Sigmoid colon (tissue), 7 donors: ENCODE data around the gene ANKRD45. TPM values are rescaled to one million over a fixed set of nuclear protein-coding genes. Genes with fewer than 3 reads are reported as not detected.

Experiments used
- DNase-seq: peaks from one replicate; pipeline ENCODE4 v3.0.0-alpha.2; 2019
- H3K27ac ChIP-seq, 4 donors: fragments of 200-600 bp; sonication (generic); one replicate each; pipeline ENCODE4 v1.5.1; 2016 to 2019; ENCODE audit warnings: mild to moderate bottlenecking in 1 of 4
- H3K27me3 ChIP-seq, 3 donors: fragments of 200-600 bp; sonication (generic); one replicate each; pipeline ENCODE4 v1.5.1; 2019; ENCODE audit warnings: mild to moderate bottlenecking in 1 of 3
- H3K36me3 ChIP-seq, 4 donors: fragments of 200-600 bp; sonication (generic); one replicate each; pipeline ENCODE4 v1.5.1; 2016 to 2019
- H3K4me1 ChIP-seq, 4 donors: fragments of 200-600 bp; sonication (generic); one replicate each; pipeline ENCODE4 v1.5.1; 2017 to 2019
- H3K4me3 ChIP-seq, 4 donors: fragments of 200-600 bp; sonication (generic); one replicate each; pipeline ENCODE4 v1.5.1; 2017 to 2019; ENCODE audit warnings: mild to moderate bottlenecking in 2 of 4, moderate library complexity in 1 of 4
- H3K9me3 ChIP-seq, 4 donors: fragments of 200-600 bp in 3 of 4; sonication (generic) in 3 of 4; one replicate each; pipeline versions ENCODE4 v1.5.1 to v1.6.1; 2013 to 2019
- CTCF ChIP-seq, 4 experiments: fragments of 450-650 bp in 3 of 4; fragments of 200-600 bp in 1 of 4; IDR thresholded peaks; one replicate each; pipeline ENCODE4 v1.5.1; 2016 to 2019; ENCODE audit warnings: antibody characterized with exemption in 4 of 4, mild to moderate bottlenecking in 3 of 4, moderate library complexity in 2 of 4
- EP300 ChIP-seq, 4 donors: sonication (generic); formaldehyde crosslinking; IDR thresholded peaks; one replicate each; pipeline ENCODE4 v1.6.1; 2017; ENCODE audit warnings: antibody characterized with exemption in 4 of 4
- POLR2A ChIP-seq, 2 donors: fragments of 450-650 bp; IDR thresholded peaks; one replicate each; pipeline ENCODE4 v1.6.1; 2016; ENCODE audit warnings: antibody characterized with exemption in 2 of 2, mild to moderate bottlenecking in 2 of 2, moderate library complexity in 2 of 2
- POLR2AphosphoS5 ChIP-seq, 4 donors: sonication (generic); formaldehyde crosslinking; IDR thresholded peaks; one replicate each; pipeline ENCODE4 v1.6.1; 2017; ENCODE audit warnings: antibody characterized with exemption in 4 of 4
- WGBS, 2 donors: extraction: QIAGEN DNeasy Blood & Tissue Kit; methylation state at CpG; one replicate each; pipeline ENCODE4 v1.1.7; 2013; 5-methylcytosine and 5-hydroxymethylcytosine counted together
- intact Hi-C: fragments of 100-400 bp; cut with DNase I; formaldehyde crosslinking; loops from one replicate; pipeline ENCODE4 v1.15.1; 2023
- polyA plus RNA-seq, 3 donors: library from polyadenylated mRNA; stranded (reverse); fragments of 200-250 nt; gene quantifications; one replicate each; pipeline ENCODE4 v1.2.3, GENCODE V29; 2013
- total RNA-seq, 4 donors: library from RNA; depleted of rRNA; stranded (reverse); fragments of >200 nt; gene quantifications; one replicate each; pipeline ENCODE4 v1.1.0, GENCODE V29; 2016
- donor health status: healthy with polysubstance abuse.
- donor health status: Bipolar disorder and iron deficiency.
- donor health status: healthy.

The ANKRD45 gene
- total and polyA plus RNA-seq, 7 donors: 0.27 to 0.92 (median 0.41) TPM; not detected in 2

GRCh38 chr1:173561263-173561662, 108.4 kb downstream of the ANKRD45 start:
- intact Hi-C loops: no loop called here
- no peak for TF ChIP-seq CTCF (IDR thresholded peaks at IDR 0.05)
- no peak for TF ChIP-seq POLR2AphosphoS5 (IDR thresholded peaks at IDR 0.05)
- TF ChIP-seq EP300 (IDR thresholded peaks at IDR 0.05): no peak
- no peak for TF ChIP-seq POLR2A (IDR thresholded peaks at IDR 0.05)
- WGBS, 2 donors: 76 to 83% methylated on average over 1 of the region's 1 CpG

GRCh38 chr1:173560285-173560880, 109.3 kb downstream of the ANKRD45 start:
- H3K4me1 ChIP-seq: no peaks in the 10 kb centered on the region
- H3K36me3 ChIP-seq: no peaks in the 10 kb centered on the region
- H3K27ac ChIP-seq: no peak overlapping the region
- TF ChIP-seq EP300 (IDR thresholded peaks at IDR 0.05) (no peak), POLR2A (IDR thresholded peaks at IDR 0.05) (no peak)
- no peaks in the 10 kb centered on the region for H3K9me3 ChIP-seq
- H3K4me3 ChIP-seq: no peak overlapping the region
- intact Hi-C loops: no loop called here
- no peak for DNase-seq
- no peaks in the 10 kb centered on the region for H3K27me3 ChIP-seq
- WGBS, 2 donors: 85 to 90% methylated on average over 3 of the region's 3 CpGs

More at GRCh38 chr1:173561263-173561662, 108.4 kb downstream of the ANKRD45 start:
- DNase-seq: no peak
- H3K27me3 ChIP-seq: no peaks in the 10 kb centered on the region
- H3K4me3 ChIP-seq: no peak overlapping the region
- H3K9me3 ChIP-seq: no peaks in the 10 kb centered on the region
- no peaks in the 10 kb centered on the region for H3K36me3 ChIP-seq
- no peaks in the 10 kb centered on the region for H3K4me1 ChIP-seq
- H3K27ac ChIP-seq: no peak overlapping the region

Other genes with a start within 250 kb of the ANKRD45 start
- 100 to 1,000 TPM; 128 to 205 (median 183) TPM for gene PRDX6, start 192.5 kb downstream of the ANKRD45 start, total RNA-seq
- gene PRDX6, start 192.5 kb downstream of the ANKRD45 start, polyA plus RNA-seq: 100 to 1,000 TPM; 292 to 804 (median 561) TPM
- not detected for gene SLC9C2, start 66.8 kb downstream of the ANKRD45 start, total RNA-seq
- gene SLC9C2, start 66.8 kb downstream of the ANKRD45 start, polyA plus RNA-seq: not detected
- gene TEX50, start 34.5 kb downstream of the ANKRD45 start, total RNA-seq: not detected
- gene TEX50, start 34.5 kb downstream of the ANKRD45 start, polyA plus RNA-seq: not detected
- gene KLHL20, start 45.1 kb upstream of the ANKRD45 start, total RNA-seq: 10 to 100 TPM; 35.5 to 57.7 (median 42.6) TPM
- gene KLHL20, start 45.1 kb upstream of the ANKRD45 start, polyA plus RNA-seq: 10 to 100 TPM in 1 of 3 donors, 1 to 10 TPM in 2; 9.0 to 11.3 (median 9.8) TPM
- 1 to 10 TPM; 5.2 to 10.0 (median 7.3) TPM for gene DARS2, start 154.8 kb upstream of the ANKRD45 start, total RNA-seq
- gene DARS2, start 154.8 kb upstream of the ANKRD45 start, polyA plus RNA-seq: 10 to 100 TPM in 2 of 3 donors, 1 to 10 TPM in 1; 8.4 to 15.7 (median 10.4) TPM
- gene CENPL, start 155.0 kb upstream of the ANKRD45 start, total RNA-seq: 1 to 10 TPM; 3.8 to 7.8 (median 5.4) TPM
- 1 to 10 TPM; 1.8 to 5.7 (median 4.9) TPM for gene CENPL, start 155.0 kb upstream of the ANKRD45 start, polyA plus RNA-seq
- 100 to 1,000 TPM; 443 to 618 (median 542) TPM for gene GAS5, start 198.1 kb upstream of the ANKRD45 start, total RNA-seq
- 100 to 1,000 TPM; 323 to 804 (median 459) TPM for gene GAS5, start 198.1 kb upstream of the ANKRD45 start, polyA plus RNA-seq
- gene ZBTB37, start 198.5 kb upstream of the ANKRD45 start, total RNA-seq: 1 to 10 TPM; 7.5 to 8.6 (median 8.0) TPM
- 1 to 10 TPM in 1 of 3 donors, under 1 TPM in 2; under 0.01 to 2.5 (median 0.46) TPM for gene ZBTB37, start 198.5 kb upstream of the ANKRD45 start, polyA plus RNA-seq
- not detected for gene SERPINC1, start 247.5 kb upstream of the ANKRD45 start, total RNA-seq
- under 1 TPM in 1 of 3 donors, not detected in 2; 0.10 TPM for gene SERPINC1, start 247.5 kb upstream of the ANKRD45 start, polyA plus RNA-seq